Activated gamma-delta T cell treated with Interleukin-2 at 50 U/mL for 16 hours (primary cell): Measurements from ENCODE around the gene AGAP1.

Experiments
- DNase-seq: peaks from one replicate; pipeline ENCODE4 v3.0.0-alpha.2; 2020

Gene AGAP1

DNA sequence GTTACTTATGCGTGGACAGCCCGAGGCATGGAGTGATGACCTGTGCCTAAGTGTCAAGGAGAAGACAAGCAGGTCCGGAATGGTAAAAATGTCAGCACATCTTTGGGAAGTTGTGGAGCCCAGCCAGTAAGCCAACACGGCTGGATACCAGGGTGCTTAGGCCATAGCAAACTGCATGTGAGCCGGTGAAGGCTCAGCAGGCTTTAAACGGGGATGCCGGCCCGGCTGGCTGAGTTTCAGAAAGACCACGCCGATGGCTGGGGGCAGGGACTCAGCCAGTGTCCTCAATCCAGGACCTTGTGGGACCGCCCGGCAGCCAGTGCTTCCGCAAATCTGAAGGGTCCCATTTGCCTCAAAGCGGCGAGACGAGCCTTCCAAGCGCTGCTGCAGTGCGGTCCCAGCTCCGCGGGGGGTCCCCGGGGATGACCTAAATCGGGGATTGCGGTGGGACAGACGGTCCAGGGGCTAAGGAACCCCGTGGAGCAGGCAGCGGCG lies 946 bp upstream of the AGAP1 start:
- no peak for DNase-seq

DNA sequence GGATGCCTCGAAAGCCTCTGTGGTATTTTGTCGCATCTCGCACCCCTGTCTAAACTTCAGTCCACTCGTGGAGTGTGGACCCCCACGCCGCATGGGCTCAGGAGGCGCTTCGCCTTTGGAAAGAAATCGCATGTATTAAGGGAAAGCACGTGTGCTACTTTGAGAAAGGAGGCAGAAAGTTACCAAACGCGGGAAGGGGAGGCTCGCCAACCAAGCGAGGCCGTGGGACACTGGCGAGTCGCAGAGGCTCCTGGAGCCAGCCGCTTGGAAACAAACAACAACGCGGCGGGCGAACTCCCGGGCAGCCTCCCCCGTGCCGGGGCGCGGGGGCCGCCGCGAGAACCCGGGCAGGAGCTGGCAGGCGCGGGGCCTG lies 455 bp upstream of the AGAP1 start:
- DNase-seq = no peak

DNA sequence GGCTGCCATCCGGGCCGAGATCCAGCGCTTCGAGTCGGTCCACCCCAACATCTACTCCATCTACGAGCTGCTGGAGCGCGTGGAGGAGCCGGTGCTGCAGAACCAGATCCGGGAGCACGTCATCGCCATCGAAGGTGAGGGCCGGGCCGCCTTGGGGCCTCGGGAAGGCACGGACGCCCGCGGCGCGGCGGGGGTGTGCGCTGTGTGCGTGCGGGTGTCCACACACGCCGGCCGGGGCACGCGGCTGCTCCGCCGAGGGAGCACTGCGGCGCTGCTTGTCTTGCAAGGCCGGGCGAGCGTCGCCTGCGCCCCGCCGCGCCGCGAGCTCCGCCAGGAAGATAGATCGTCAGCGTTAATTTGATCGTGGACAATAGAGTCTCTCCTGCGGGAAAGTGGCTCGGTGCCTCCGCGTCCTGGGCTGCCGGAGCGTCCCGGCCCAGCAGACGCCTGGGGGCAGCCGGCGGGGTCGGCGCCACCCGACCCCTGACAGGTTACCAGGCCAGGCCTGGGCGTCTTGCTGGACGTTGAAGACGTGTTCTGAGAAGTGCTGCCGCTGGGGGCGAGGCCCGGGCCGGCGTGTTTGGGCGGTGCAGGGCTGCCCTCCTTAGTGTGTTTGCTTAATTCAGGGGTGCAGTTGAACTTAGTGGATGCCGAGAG lies 1.0 kb downstream of the AGAP1 start:
- no peak for DNase-seq

DNA sequence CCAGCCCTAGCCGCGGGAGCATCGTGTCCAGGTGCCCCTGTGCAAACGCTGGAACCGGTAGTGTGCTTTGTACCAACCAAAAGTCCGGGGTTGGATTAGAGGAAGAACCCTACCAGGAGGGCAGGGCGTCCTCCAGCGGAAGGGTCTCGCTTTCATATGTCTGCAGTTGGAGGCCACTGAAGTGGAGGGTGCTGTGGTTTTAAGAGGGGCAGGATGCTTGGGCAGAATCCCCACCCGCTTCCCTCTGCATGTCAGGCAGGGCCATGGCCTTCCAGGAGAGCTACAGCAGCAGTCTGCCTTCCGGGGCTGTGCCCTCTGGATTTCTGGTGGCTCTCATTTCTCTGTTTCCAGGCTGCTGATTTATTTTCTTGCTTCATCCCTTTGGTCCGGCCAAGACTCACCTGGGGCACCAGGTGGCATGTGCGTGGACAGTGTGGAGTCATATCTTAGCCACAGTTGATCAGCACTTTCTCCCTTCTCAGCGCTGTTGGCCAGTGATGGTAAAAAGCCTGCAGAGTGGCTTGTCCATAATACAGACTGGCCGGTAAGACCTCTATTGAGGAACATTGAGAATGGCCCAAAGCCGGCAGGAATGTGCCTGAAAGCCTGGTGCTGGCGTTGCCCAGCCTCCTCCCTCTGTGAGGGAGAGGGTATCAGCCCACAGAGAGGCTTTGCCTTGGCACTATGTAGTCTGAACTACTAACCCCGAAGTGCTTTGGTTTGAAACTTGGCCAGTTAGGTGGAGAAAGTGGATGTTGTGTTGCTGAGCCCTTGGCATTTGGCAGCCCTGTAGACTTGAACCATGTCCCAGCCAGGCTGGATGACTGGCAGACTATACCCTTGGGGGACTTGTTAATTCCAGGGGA lies 1.8 kb downstream of the AGAP1 start:
- no peak for DNase-seq

DNA sequence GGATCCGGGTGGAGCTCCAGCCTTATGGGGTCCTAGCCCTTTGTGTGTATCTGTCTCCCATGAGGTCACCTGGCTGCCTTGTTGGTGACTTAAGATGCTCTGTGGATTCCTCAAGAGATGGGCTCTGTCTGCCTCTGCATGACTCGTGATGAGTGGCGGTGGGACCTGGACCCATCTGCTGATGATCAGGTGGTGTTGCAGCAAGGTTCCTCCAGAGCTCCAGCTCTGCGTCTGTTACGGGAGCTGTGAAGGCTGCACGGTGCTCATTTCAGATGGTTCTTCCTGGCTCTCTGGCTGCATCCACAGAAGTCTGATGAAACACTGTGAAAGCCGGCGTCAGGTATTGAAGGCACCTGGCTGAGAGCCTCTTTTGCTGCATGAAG lies 2.4 kb downstream of the AGAP1 start:
- DNase-seq = no peak

DNA sequence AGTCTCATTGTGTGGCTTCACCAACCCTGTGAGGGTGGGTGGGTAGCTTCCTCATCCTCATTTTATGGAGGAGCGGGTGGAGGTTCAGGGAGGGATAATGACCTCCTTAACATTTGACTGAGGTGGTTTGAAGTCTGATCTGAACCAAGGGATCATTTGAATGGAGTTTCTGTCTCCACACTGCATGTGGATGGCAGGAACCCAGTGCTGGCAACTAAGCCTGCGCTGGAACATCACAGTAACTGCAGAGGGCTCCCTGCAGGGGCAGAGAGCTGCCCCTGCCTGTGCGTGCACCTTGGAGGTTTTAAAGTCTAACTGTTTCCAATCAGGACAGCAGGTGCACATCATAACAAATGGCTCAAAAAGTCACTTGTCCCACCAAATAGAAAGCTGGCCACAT lies 3.3 kb downstream of the AGAP1 start:
- DNase-seq = no peak

DNA sequence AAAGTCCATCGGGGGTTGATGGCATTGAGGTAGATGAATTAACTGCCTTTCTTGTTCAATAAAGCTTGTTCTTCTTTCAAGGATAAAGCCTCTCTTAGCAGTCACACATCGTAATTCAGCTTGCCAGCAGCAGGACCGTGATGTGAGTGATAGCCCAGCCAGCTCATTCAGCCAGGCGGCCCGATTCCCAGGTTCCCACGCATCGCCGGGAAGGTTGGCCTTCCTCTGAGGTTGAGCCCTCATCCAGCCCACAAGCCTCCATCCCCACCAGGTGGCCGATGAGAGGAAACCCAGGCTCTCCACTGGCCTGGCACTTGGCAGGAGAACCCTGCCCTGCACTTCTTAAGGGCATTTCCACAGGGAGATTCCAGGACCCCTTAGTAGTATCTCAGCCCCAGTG lies 4.7 kb downstream of the AGAP1 start:
- DNase-seq = no peak

DNA sequence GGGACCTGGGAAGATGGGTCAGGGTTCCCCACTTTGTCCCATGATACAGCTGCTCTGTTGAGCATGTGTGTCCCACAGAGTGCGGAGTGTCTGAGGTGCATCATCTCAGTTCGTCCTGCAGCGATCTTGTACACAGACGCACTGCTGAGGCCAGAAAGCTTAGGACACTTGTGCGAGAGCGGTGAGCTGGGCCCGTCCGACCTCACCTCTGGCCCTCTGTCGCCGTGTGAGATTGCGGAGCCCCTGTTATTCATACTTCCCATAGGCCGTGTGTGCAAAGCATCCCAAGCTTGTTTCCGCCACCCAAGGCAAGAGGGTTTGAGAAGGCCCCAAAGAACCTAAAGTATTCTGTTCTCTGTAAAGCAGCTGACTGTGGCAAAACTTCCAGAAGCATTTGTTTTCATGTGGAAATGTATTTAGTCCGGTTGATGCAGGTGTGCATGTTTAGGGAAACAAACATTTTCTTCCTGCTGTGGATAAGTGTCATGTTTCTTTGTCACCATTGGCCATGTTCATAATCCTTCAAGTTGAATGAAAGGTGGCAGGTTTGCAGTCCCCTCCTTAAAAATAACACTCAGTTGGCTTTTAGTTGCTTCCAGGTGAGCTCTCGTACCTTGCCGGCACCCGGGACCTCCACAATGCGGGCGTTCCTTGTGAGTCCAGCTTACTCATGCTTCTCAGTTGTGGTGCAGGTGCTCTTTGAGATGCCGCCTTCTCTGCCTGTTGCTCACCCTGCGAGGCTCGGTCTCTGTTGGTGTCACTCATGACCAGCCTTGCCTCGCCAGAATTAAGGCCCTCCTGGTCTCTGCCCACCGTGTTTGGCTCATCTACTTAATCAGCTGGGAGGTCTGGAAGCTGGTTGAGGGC lies 5.3 kb downstream of the AGAP1 start:
- no peak for DNase-seq

DNA sequence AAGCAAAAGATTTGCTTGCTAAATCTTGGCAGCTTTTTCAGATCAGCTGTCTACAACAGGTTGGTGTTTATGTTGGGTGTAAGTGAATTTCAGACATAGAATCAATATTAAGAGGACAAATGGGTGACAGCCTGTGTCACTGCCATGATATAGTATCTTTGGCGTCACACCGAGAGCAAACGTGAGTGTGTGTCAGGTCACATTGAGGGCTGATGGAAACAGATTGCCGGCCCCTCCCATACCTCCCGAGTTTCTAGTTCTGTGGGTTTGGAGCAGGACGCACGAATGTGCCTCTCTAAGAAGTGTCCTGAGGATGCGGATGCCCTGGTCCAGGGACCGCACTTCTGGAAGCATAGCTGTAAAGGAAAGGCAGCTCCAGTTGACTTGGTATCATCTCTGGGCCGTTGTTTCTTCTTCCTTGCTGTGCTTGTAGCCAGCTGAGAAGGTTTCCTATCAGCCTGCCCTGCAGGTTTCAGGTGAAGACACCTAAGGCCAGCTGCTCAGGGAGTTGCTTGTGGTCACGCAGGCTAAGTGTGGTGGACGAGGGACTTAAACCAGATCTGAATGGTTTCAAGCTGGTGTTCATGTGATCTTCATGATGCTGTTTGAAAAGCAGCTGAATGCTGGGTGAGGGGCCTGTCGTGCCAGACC lies 6.4 kb downstream of the AGAP1 start:
- DNase-seq = no peak

DNA sequence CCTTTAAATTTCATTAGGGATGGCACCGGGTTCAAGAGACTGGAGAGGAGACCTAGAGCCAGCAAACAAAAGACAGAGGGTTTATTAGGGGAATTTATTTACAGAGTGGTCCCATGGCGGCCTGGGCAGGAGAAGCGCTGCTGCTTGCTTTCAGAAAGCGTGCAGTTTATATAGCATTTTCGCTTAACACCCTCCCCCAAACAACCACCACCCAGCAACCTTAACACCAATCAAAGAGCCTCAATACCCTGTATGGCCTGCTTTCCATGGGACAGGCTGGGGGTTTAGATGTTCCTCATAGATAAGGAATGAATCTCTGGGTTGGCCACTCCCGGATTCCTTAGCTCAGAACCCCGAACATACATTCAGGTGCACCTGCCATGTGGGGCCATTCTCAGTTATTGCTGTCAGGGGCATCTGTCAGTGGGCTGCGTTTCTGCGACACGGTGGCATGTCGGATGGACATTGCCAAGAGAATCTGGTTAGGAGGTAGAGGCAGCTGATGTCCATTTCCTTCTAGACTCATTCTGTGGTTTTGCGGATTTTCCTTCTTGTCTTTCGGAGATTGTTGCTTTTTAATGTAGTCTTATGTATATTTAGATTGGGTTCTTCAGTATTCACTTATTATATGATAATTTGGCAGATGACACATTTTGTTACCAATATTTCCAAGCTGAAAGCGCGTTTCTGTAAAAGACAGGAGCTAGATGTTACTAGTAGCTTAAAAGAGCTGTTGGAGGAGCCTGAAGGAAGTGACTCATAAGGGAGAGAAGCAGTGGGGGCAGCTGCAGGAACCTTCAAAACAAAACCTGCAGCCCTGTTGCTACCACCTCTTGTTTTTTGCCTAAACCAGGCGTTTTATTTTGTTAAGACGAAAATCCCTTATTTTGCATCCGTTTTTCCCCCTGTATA lies 7.2 kb downstream of the AGAP1 start:
- DNase-seq = no peak

DNA sequence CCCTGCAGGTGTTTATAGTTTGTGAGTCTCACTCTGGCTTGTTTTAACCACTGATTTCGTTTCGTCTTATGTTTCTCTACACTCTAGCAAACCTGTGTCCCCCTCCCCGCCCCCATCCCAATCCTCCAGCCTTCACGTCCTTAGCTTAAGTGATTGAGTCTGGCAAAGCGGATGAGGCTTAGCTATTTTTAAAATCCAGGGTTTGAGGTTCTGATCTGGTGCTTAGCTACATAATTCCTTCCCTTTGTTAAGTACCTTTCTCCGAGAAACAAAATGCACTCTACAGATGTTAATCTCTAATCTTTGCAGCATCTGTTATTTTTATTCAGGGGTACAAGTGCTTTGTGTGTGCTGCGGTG lies 7.8 kb downstream of the AGAP1 start:
- no peak for DNase-seq

DNA sequence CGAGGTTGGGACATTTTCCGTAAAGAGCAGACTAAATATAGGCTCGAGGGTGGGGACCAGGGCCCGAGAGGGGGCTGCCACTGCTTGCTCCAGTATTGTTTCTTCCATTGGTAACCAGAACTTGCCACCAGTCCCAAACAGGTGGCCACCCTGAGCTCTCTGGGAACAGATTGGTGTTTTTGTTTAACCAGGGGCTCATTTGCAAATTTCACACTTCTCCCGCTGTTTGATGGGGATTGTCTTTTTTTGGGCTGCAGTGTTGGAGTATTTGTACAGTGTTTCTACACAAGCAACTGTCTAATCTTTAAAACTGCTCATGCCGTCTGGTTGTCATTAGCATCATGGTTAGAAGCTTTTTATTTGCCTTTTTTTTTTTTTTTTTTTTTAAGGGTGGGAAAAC lies 8.5 kb downstream of the AGAP1 start:
- no peak for DNase-seq

DNA sequence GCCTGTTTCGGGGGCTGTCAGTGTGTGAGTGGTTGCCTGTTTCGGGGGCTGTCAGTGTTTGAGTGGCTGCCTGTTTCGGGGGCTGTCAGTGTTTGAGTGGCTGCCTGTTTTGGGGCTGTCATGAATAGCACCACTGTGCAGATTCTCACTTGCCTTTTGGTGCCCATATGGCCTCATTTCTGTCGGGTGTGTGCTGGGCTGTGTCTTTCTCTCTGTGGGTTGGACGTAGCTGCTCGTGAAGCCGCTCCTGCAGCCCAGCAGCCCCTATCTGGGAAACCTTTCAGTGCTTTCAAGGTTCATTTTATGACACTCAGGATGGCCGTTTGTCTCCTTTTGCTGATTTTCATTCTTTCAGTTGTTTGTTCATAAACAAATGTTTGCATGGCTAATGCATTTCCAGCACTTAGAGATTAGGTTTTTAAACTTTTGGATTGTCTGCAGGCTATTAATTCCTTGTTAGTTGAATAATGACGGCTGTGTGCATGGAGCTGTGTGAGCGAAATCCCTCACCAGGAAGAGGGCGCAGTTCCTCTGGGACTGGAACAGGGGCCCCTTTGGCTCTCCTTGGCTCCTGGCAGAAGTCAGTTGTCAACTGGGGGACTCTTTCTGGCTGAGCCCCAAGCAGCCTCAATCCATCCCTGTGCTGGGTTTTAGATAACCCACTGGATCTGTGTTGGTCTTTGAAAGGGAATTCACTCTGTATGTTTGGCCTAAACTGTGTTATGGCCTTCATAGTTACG lies 10.8 kb downstream of the AGAP1 start:
- DNase-seq = no peak

DNA sequence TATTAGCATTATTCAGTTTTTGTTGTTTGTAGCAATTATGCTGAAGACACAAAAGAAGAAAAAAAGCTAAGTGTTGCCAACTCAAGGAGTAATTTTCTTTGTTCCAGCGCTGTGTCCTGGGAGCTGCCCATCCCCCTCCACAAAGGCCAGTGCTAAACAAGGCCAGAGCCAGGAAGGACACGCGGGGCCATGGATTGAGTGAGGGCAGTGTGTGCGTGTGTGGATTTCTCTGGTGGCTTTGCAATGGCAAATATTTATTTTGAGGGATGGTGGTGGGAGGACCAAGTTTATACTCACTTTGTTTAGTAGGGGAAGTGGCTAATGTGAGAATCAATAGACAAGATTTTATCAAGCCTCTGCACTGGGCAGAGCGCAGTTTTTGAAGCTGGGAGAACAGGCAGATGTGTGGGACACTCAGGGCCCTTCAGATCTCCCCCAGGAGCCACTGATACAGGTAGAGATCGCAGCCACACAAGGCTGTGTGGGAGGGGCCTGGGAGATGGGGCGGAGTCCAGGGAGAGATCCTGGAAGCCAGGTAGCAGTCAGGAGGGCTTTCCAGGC lies 11.4 kb downstream of the AGAP1 start:
- DNase-seq = no peak

DNA sequence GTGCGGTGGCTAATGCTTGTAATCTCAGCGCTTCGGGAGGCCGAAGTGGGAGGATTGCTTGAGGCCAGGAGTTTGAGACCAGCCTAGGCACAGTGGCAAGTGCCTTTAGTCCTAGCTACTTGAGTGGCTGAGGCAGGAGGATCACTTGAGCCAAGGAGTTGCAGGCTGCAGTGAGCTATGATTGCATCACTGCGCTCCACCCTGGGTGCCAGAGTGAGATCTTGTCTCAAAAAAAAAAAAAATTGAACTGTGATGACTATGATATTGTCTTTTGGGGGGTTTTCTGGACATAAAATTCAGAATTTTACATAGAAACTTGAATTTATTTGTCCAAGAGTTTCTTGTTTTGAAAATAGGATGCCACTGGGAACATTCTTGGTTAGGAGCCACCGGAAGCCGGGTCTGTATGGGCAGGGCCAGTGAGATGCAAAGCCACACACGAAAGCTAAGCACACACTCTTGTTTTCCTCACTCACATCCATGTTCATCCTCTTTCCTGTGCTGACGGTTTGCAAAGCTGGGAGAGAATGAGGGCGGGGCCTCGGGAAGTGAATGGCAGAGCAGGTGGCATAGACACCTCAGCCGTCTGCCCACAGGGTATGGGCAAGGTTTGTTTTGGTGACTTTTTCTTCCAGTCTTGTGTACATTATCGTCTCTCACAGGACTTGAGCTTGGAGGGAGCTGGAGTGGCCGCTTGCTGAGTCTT lies 12.6 kb downstream of the AGAP1 start:
- DNase-seq = no peak

DNA sequence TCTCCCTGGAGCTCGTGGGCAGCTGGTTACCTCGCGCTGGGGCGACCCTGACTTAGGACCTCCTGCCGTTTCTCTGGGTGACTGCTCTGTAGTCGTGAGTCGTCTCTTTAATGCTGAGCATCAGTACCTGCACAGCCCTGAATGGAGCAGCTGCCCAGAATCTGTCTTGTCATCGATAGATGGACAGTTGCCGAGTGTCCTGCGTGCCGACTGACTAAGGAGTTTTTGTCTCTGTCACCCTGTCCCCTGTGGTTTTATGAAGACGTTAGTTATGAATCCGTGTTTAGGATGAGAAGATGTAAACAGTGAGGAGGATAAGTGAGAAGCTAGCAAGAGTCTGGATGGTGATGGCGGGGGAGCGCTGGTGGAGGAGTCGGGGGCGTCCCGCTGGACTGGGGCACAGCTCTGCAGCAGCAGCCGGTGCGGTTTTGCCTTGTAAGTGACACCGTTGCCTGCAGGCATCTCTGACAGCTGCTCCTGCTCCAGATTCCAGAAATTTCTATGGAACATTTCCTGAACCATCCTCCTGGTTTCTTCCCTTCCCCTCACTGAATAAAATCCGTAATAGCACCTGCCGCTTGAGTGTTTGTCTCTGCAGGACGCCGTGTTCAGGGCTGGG lies 13.3 kb downstream of the AGAP1 start:
- DNase-seq = no peak

DNA sequence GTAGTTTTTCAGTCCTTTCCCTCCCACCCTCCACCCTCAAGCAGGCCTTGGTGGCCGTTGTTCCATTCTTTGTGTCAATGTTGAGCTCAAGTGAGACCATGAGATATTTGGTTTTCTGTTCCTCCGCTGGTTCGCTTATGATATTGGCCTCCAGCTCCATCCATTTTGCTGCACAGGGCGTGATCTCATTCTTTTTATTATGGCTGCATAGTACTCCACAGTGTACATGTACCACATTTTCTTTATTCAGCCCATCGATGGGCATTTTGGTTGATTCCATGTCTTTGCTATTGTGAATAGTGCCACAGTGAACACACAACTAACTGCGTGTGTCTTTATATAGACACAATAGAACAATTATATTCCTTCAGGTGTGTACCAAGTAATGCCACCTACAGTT lies 14.1 kb downstream of the AGAP1 start:
- DNase-seq = no peak

DNA sequence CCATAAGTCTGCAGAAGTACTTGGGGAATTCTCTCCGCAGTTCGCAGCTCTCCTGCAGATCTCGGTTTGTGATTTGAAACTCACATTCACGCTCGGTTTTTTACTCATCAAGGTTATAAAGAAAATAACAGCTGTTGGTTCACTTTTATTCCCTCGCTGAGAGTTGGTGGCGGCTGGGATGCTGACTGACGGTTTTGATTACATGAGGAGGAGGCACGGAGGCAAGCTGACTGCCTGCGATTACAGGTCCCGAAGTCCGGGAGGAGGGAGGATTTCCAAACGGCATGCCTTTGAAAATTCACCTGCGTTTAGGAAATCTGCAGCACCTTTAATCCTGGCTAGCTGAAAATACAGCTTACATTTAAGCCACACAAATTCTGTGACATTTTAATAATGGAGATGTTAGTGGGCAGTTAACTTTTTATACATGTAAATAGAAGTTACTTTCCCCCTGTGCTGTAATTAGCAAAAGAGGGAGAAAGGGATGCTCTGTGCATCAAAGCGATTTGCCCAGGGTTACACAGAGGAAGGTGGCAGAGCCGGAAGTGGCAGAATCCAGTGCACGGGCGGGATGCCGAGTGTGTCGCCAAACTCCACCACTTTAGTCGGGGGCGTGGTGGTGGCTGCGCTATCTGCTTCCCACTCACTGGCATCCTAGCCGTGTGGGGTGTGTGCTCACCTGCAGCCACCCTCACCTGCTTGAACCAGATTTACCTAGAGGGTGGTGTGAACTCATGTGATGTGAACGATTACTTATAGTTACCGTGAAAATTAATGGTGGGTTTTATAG lies 14.7 kb downstream of the AGAP1 start:
- DNase-seq = no peak

DNA sequence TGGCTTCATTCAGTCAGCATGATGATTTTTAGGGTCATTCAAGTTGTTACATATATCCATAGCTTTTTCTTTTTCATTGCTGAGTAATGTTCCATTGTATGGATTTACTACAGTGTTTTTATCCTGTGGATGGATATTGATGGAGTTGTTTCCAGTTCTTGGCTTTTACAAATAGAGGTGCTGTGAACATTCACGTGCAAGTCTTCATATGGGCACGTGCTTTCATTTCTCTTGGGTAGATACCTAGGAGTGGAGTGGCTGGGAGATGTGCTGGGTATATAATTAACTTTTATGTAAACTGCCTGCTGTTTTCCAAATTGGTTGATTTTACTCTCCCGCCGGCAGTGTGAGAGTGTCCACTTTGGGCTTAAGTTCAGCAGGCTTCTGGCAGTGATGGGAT lies 16.5 kb downstream of the AGAP1 start:
- no peak for DNase-seq
